Left lung (tissue), 10 donors: ENCODE results near the gene RASSF4. TPM values are rescaled to one million over a fixed set of nuclear protein-coding genes. Genes with fewer than 3 reads are reported as not detected.

Source experiments
- ATAC-seq: fragments of 200-7000 bp; cut with Tn5 transposase; one replicate; pipeline ENCODE4 v1.9.1; 2020; ENCODE audit warnings: moderate library complexity
- DNase-seq, 4 donors: peaks; one replicate each; pipeline ENCODE4 v3.0.0-alpha.2; 2013 to 2020
- H3K27ac ChIP-seq, 2 donors: fragments of 200-600 bp; sonication (generic) in 1 of 2; one replicate each; pipeline versions ENCODE4 v1.5.0 to v1.8.0; 2020 to 2021
- H3K27me3 ChIP-seq, 2 donors: fragments of 200-600 bp; sonication (generic) in 1 of 2; one replicate each; pipeline versions ENCODE4 v1.5.0 to v1.8.0; 2020 to 2021
- H3K36me3 ChIP-seq, 2 donors: fragments of 200-600 bp; sonication (generic) in 1 of 2; one replicate each; pipeline versions ENCODE4 v1.5.0 to v1.8.0; 2020 to 2021
- H3K4me1 ChIP-seq, 2 donors: fragments of 200-600 bp; one replicate each; pipeline ENCODE4 v1.8.0; 2021
- H3K4me3 ChIP-seq, 2 donors: fragments of 200-600 bp; sonication (generic) in 1 of 2; one replicate each; pipeline versions ENCODE4 v1.5.0 to v1.8.0; 2020 to 2021; ENCODE audit warnings: mild to moderate bottlenecking in 1 of 2
- H3K9me3 ChIP-seq, 2 donors: fragments of 200-600 bp; sonication (generic) in 1 of 2; one replicate each; pipeline versions ENCODE4 v1.5.0 to v1.8.0; 2020 to 2021
- CTCF ChIP-seq, 2 donors: fragments of 200-600 bp; sonication (generic) in 1 of 2; IDR thresholded peaks; one replicate each; pipeline versions ENCODE4 v1.5.0 to v1.8.0; 2021; ENCODE audit warnings: antibody characterized with exemption in 2 of 2
- intact Hi-C, 2 donors: fragments of 100-400 bp; cut with DNase I; formaldehyde crosslinking; loops; one replicate each; pipeline versions ENCODE4 v1.11.2 to v1.14.2; 2022
- polyA plus RNA-seq, 6 donors: library from polyadenylated mRNA; unstranded; fragments of 120-200 nt; gene quantifications; one replicate each; pipeline ENCODE4 v1.2.1, GENCODE V29; 2013; ENCODE audit not compliant: insufficient read length in 6 of 6
- total RNA-seq, 2 donors: library from RNA; stranded (reverse); fragmentation: NEBNext Ultra II Directional; extraction: Animal tissue kit (Norgen Biotek cat#: 25700); gene quantifications; one replicate each; pipeline ENCODE4 v1.2.1, GENCODE V29; 2021
- donor health status: DM: no; HTN: yes; CAD: no.
- donor health status: DM: no; HTN: no; CAD: no.

The RASSF4 gene
- total and polyA plus RNA-seq, 8 donors = 17.1 to 54.7 (median 20.7) TPM

- TF ChIP-seq CTCF (IDR thresholded peaks at IDR 0.05) = no peak
- Histone ChIP-seq H3K9me3 (no peaks in the 10 kb centered on the region), H3K36me3 (no peaks in the 10 kb centered on the region), H3K27me3 (no peaks in the 10 kb centered on the region), H3K27ac (no peak overlapping the region), H3K4me1 (no peaks in the 10 kb centered on the region), H3K4me3 (no peak overlapping the region)
- intact Hi-C loops = no loop called here
- DNase-seq (no peak), ATAC-seq (no peak)
These were observed 84.7 kb downstream of the RASSF4 start for GRCh38 chr10:45044290-45044689.

Other genes starting within 250 kb of the RASSF4 start
- gene TMEM72, start 48.5 kb upstream of the RASSF4 start, total RNA-seq = under 1 TPM in 1 of 2 donors, not detected in 1; 0.23 TPM
- 1 to 10 TPM; 1.5 to 2.2 (median 1.8) TPM for gene TMEM72, start 48.5 kb upstream of the RASSF4 start, polyA plus RNA-seq
- gene DEPP1, start 19.0 kb downstream of the RASSF4 start, total RNA-seq = 10 to 100 TPM; 25.4 to 33.9 TPM
- 10 to 100 TPM; 18.5 to 59.8 (median 26.6) TPM for gene DEPP1, start 19.0 kb downstream of the RASSF4 start, polyA plus RNA-seq
- gene ZNF22, start 41.1 kb downstream of the RASSF4 start, total RNA-seq = 10 to 100 TPM; 19.3 to 24.0 TPM
- 10 to 100 TPM; 72.6 to 80.0 (median 76.9) TPM for gene ZNF22, start 41.1 kb downstream of the RASSF4 start, polyA plus RNA-seq